CD14-positive monocyte (primary cell): Measurements from ENCODE around the gene LIAS. TPM values are rescaled to one million over a fixed set of nuclear protein-coding genes. Genes with fewer than 3 reads are reported as not detected.
"Not testable (repeated sequence)": the region's sequence is repeated elsewhere in the genome, so short reads cannot be mapped to it uniquely, and the experiment has no call there.

Experiments
- DNase-seq, 3 donors: peaks; one replicate each; pipeline ENCODE4 v3.0.0-alpha.2; 2011 to 2022
- H2AFZ ChIP-seq: 2 replicates; pipeline ENCODE4 v1.6.0; 2012; ENCODE audit warnings: mild to moderate bottlenecking, low read depth, low read length, inconsistent platforms; ENCODE audit not compliant: insufficient read depth, poor library complexity, severe bottlenecking
- H3K27ac ChIP-seq, 2 donors: 1 replicate in 1 of 2; 2 replicates in 1 of 2; pipeline ENCODE4 v1.5.1; 2012 to 2013; ENCODE audit warnings: low read length in 2 of 2, control low read depth in 1 of 2, inconsistent platforms in 1 of 2, low read depth in 1 of 2, mild to moderate bottlenecking in 1 of 2
- H3K27me3 ChIP-seq, 2 donors: one replicate each; pipeline versions ENCODE4 v1.6.0 to v1.6.1; 2011 to 2013; ENCODE audit warnings: low read length in 2 of 2; ENCODE audit not compliant: control insufficient read depth in 2 of 2, insufficient read depth in 2 of 2
- H3K36me3 ChIP-seq, 2 donors: replicated peaks in 1 of 2; 1 replicate in 1 of 2; 2 replicates in 1 of 2; pipeline versions ENCODE4 v1.5.1 to v1.6.1; 2012 to 2013; ENCODE audit warnings: low read length in 2 of 2, control low read depth in 1 of 2, inconsistent platforms in 1 of 2, mild to moderate bottlenecking in 1 of 2; ENCODE audit not compliant: insufficient read depth in 2 of 2, control insufficient read depth in 1 of 2
- H3K4me1 ChIP-seq, 2 donors: 1 replicate in 1 of 2; 2 replicates in 1 of 2; pipeline versions ENCODE4 v1.5.1 to v1.6.1; 2012 to 2013; ENCODE audit warnings: low read length in 2 of 2, control low read depth in 1 of 2, inconsistent platforms in 1 of 2, mild to moderate bottlenecking in 1 of 2, moderate library complexity in 1 of 2; ENCODE audit not compliant: insufficient read depth in 2 of 2, control insufficient read depth in 1 of 2
- H3K4me2 ChIP-seq: replicated peaks from 2 replicates; pipeline ENCODE3; 2012; ENCODE audit warnings: low read length, moderate library complexity, mild to moderate bottlenecking; ENCODE audit not compliant: poor library complexity, severe bottlenecking; ENCODE audit errors: extremely low read depth
- H3K4me3 ChIP-seq, 3 experiments: fragments of 200-600 bp in 1 of 3; sonication (generic) in 1 of 3; replicated peaks in 1 of 3; 1 replicate in 2 of 3; 2 replicates in 1 of 3; pipeline ENCODE4 v1.5.1; 2011 to 2013; ENCODE audit warnings: low read length in 3 of 3, mild to moderate bottlenecking in 3 of 3, control low read depth in 2 of 3, low read depth in 2 of 3, inconsistent platforms in 1 of 3, moderate library complexity in 1 of 3
- H3K79me2 ChIP-seq: 2 replicates; pipeline ENCODE4 v1.6.0; 2012; ENCODE audit warnings: mild to moderate bottlenecking, control low read depth, inconsistent platforms, low read length, moderate library complexity; ENCODE audit not compliant: insufficient read depth
- H3K9ac ChIP-seq: 2 replicates; pipeline ENCODE4 v1.6.0; 2017; ENCODE audit warnings: low read length, mild to moderate bottlenecking; ENCODE audit not compliant: insufficient read depth, poor library complexity, severe bottlenecking
- H3K9me3 ChIP-seq, 2 donors: replicated peaks in 1 of 2; 1 replicate in 1 of 2; 2 replicates in 1 of 2; pipeline versions ENCODE4 v1.5.1 to v1.6.1; 2012 to 2013; ENCODE audit warnings: low read length in 2 of 2, control low read depth in 1 of 2; ENCODE audit not compliant: control insufficient read depth in 1 of 2, insufficient read depth in 1 of 2
- H4K20me1 ChIP-seq: 2 replicates; pipeline ENCODE4 v1.6.0; 2012; ENCODE audit warnings: mild to moderate bottlenecking, low read length, control low read depth, moderate library complexity; ENCODE audit not compliant: insufficient read depth
- H3K27ac Mint-ChIP-seq, 7 donors: one replicate each; pipeline ENCODE4 v1.8.0; 2020; ENCODE audit warnings: mild to moderate bottlenecking in 7 of 7, mixed read lengths in 7 of 7, moderate library complexity in 6 of 7, inconsistent platforms in 2 of 7
- H3K27me3 Mint-ChIP-seq, 3 donors: one replicate each; pipeline ENCODE4 v1.8.0; 2021 to 2022; ENCODE audit warnings: low read depth in 3 of 3, mild to moderate bottlenecking in 3 of 3, mixed read lengths in 3 of 3, moderate library complexity in 3 of 3, inconsistent platforms in 1 of 3
- H3K36me3 Mint-ChIP-seq, 2 donors: one replicate each; pipeline ENCODE4 v1.8.0; 2020; ENCODE audit warnings: mixed read lengths in 2 of 2, inconsistent platforms in 1 of 2, mild to moderate bottlenecking in 1 of 2
- H3K4me1 Mint-ChIP-seq: one replicate; pipeline ENCODE4 v1.8.0; 2020; ENCODE audit warnings: mild to moderate bottlenecking, mixed read lengths
- H3K4me3 Mint-ChIP-seq, 2 donors: one replicate each; pipeline ENCODE4 v1.8.0; 2020; ENCODE audit warnings: mild to moderate bottlenecking in 2 of 2, mixed read lengths in 2 of 2, moderate library complexity in 1 of 2
- H3K9me3 Mint-ChIP-seq, 7 donors: one replicate each; pipeline ENCODE4 v1.8.0; 2020 to 2022; ENCODE audit warnings: mixed read lengths in 7 of 7, mild to moderate bottlenecking in 6 of 7, moderate library complexity in 6 of 7, inconsistent platforms in 2 of 7
- CTCF ChIP-seq: fragments of 200-600 bp; IDR thresholded peaks from one replicate; pipeline ENCODE4 v1.8.0; 2022; ENCODE audit warnings: antibody characterized with exemption, mild to moderate bottlenecking
- WGBS: methylation state at CpG from one replicate; pipeline ENCODE4 v1.1.5; 2013; ENCODE audit warnings: missing lambda C conversion rate; ENCODE audit not compliant: insufficient coverage; 5-methylcytosine and 5-hydroxymethylcytosine counted together
- intact Hi-C, 2 donors: fragments of 100-400 bp; cut with micrococcal nuclease; formaldehyde crosslinking; loops; one replicate each; pipeline versions ENCODE4 v1.15.0 to v1.15.1; 2023
- polyA plus RNA-seq, 3 donors: library from polyadenylated mRNA; depleted of rRNA in 1 of 3; unstranded in 2 of 3; stranded (reverse) in 1 of 3; fragments of 300-500 nt in 2 of 3; fragments of >200 nt in 1 of 3; fragmentation: Illumina TruSeq in 2 of 3; gene quantifications; 1 replicate in 2 of 3; 2 replicates in 1 of 3; pipeline ENCODE4 v1.2.3, GENCODE V29; 2012 to 2021

The LIAS gene
- polyA plus RNA-seq, 3 donors = 7.2 to 8.9 (median 7.8) TPM

DNA sequence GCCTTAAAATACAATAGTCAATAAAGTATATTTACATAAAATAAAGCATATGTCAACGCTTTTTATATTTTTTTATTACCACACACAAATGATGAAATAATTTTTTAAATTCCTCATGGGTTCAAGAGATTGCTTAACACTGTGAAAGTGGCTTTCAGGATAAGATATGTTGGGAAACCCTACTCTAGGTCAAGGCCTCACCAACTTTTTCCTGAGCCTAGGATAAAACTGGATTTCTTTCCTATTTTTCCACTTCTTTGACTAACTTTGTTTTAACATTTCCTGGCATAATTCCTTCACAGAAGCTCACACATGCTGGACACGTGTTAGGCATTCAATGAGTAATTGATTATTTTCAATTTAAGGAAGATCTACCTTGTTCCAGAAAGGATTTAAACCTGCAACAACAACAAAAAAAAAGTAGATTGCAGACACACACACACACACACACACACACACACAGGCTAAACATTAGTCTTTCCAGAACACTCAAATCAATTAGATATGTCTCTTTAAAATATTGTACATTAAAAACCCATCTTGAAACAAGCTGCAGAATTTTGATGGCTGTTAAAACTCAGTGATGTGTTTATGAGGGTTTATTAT lies 43.1 kb upstream of the LIAS start:
- Mint-ChIP-seq H3K4me3 (no peak overlapping the region), H3K9me3 (peaks cover 0 to 2% (median 0%) of the 10 kb centered on the region in 7 donors), H3K36me3 (no peaks in the 10 kb centered on the region), H3K4me1 (no peaks in the 10 kb centered on the region), H3K27me3 (no peaks in the 10 kb centered on the region), H3K27ac (no peak overlapping the region)
- no peaks in the 10 kb centered on the region for H3K79me2 ChIP-seq
- no peak overlapping the region for H2AFZ ChIP-seq
- no peak for TF ChIP-seq CTCF
- no peak overlapping the region for H3K4me2 ChIP-seq
- no peak overlapping the region for H3K27ac ChIP-seq
- intact Hi-C loops = no loop called here
- no peaks in the 10 kb centered on the region for H3K27me3 ChIP-seq
- no peak overlapping the region for H3K9ac ChIP-seq
- no CpG with 5 or more reads among the region's 2 CpGs for WGBS
- no peak for DNase-seq
- H3K4me1 ChIP-seq = no peaks in the 10 kb centered on the region
- no peaks in the 10 kb centered on the region for H3K36me3 ChIP-seq
- H3K9me3 ChIP-seq = no peaks in the 10 kb centered on the region
- H3K4me3 ChIP-seq = no peak overlapping the region
- H4K20me1 ChIP-seq = no peaks in the 10 kb centered on the region

DNA sequence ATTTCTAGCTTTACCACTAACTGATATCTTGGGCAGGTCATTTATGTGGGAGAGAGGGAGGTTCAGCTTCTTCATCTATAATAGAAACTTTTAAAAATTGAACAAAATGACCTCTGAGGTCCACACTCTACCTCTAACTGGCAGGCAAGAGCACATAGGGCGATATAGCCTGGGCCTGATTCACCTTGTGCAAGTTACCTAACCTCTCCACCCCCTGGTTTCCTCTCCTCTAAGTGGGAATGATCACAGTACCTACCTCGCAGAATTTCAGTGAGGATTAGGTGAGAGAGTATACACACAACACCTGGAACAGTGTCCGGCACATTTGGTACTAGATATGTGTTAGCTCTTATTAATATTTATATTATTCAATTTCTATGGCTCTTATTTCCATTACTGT lies 36.6 kb upstream of the LIAS start:
- H3K4me1 Mint-ChIP-seq = no peaks in the 10 kb centered on the region
- intact Hi-C loops = no loop called here
- H3K27me3 ChIP-seq = no peaks in the 10 kb centered on the region
- H3K4me2 ChIP-seq = no peak overlapping the region
- H3K36me3 Mint-ChIP-seq = no peaks in the 10 kb centered on the region
- DNase-seq = no peak
- H3K27me3 Mint-ChIP-seq = no peaks in the 10 kb centered on the region
- no CpG with 5 or more reads among the region's 3 CpGs for WGBS
- H3K9me3 Mint-ChIP-seq = peaks cover 0 to 2% (median 0%) of the 10 kb centered on the region in 7 donors
- no peak overlapping the region for H3K9ac ChIP-seq
- TF ChIP-seq CTCF = no peak
- H3K4me3 ChIP-seq = no peak overlapping the region
- H3K27ac ChIP-seq = no peak overlapping the region
- H3K79me2 ChIP-seq = no peaks in the 10 kb centered on the region
- H3K36me3 ChIP-seq = no peaks in the 10 kb centered on the region
- no peaks in the 10 kb centered on the region for H4K20me1 ChIP-seq
- no peak overlapping the region for H3K4me3 Mint-ChIP-seq
- no peak overlapping the region for H3K27ac Mint-ChIP-seq
- no peaks in the 10 kb centered on the region for H3K9me3 ChIP-seq
- H2AFZ ChIP-seq = no peak overlapping the region
- no peaks in the 10 kb centered on the region for H3K4me1 ChIP-seq

DNA sequence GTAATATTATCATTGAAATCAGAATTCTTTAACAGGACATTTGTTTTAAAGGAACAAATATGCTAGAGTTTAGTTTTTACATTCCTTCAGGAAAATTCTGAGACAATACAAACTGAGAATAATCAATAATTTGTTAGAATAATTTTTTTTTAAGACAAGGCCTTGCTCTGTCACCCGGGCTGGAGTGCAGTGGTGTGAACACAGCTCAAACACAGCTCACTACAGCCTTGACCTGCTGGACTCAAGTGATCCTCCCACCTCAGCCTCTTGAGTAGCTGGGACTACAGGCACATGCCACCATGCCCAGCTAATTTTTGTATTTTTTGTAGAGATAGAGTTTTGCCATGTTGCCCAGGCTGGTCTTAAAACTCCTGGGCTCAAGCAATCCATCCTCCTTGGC lies 33.6 kb upstream of the LIAS start:
- H4K20me1 ChIP-seq, H3K27me3 Mint-ChIP-seq, H3K4me3 ChIP-seq, H3K27me3 ChIP-seq, H3K9me3 Mint-ChIP-seq, H3K36me3 ChIP-seq, H3K36me3 Mint-ChIP-seq, H3K4me2 ChIP-seq, H2AFZ ChIP-seq, intact Hi-C loops, H3K27ac ChIP-seq, H3K79me2 ChIP-seq, DNase-seq, H3K27ac Mint-ChIP-seq, H3K4me1 ChIP-seq, H3K4me3 Mint-ChIP-seq, H3K9me3 ChIP-seq, H3K4me1 Mint-ChIP-seq, H3K9ac ChIP-seq: not testable (repeated sequence)
- no CpG with 5 or more reads among the region's 1 CpG for WGBS
